Activated T-cell treated with anti-CD3 and anti-CD28 coated beads, Interleukin-2, amount 50 U/mL, for 1 hour (primary cell): ENCODE data around the gene BICD2.

Experiments used
- DNase-seq: peaks from one replicate; pipeline ENCODE4 v3.0.0-alpha.2; 2020

Gene BICD2

DNA sequence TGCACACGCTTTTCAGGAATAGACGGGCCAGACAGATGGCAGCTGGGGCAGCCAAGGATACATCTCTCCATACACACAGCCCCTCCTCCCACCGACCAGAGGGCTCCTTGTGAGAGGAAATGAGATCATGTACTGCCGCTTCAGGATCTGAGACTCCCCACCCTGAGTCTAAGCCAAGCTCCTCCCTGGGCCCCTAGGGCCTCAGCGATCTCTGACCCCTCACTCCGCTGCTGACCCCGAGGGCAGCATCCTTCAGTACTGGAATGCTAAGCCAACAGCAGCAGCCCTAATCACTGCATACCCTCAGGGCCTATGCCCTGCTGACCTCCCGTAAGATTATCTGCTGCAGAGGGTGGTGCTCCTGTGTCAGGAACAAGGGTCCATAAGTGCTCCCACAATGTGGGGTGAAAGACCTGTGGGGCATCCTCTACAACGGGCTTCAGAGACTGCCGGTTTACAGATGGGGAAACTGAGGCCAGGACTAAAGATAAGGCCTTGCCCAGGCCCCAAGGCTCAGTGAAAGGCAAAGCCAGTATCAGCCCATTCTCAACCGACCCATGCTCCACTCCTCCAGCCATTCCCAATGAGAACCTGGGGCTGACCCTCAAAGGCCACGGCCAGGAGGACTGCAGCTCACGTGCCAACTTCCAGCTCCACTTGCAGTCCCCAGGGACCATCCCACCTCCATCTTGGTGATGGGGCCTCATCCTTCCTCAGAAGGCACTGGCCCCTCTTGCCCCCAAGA is 37.5 kb downstream of the BICD2 start:
- DNase-seq, result no peak

GRCh38 chr9:92726348-92726747 is 38.3 kb downstream of the BICD2 start:
- no peak for DNase-seq

DNA sequence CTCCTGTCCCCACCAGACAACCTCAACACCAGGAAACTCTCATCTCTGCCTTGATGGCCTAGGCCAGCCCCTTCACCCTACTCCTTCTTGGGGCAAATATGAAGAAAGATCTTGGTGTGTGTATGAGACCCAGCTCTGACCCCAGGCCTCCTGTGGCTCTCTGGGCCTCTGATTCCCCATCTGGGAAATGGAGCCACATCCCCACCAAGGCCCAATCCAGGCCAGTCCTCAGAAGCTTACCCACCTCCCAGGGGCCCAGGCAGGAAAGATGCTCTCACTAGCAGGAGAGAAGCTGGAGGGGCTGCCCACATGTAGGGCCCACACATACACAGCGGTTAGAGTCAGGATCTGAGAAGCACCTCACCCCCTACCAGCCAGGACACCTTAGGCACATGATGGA is 38.9 kb downstream of the BICD2 start:
- no peak for DNase-seq

- no peak for DNase-seq
These were observed 39.4 kb downstream of the BICD2 start for GRCh38 chr9:92725266-92725545.

- no peak for DNase-seq
These were observed 39.9 kb downstream of the BICD2 start for GRCh38 chr9:92724528-92725265.

DNA sequence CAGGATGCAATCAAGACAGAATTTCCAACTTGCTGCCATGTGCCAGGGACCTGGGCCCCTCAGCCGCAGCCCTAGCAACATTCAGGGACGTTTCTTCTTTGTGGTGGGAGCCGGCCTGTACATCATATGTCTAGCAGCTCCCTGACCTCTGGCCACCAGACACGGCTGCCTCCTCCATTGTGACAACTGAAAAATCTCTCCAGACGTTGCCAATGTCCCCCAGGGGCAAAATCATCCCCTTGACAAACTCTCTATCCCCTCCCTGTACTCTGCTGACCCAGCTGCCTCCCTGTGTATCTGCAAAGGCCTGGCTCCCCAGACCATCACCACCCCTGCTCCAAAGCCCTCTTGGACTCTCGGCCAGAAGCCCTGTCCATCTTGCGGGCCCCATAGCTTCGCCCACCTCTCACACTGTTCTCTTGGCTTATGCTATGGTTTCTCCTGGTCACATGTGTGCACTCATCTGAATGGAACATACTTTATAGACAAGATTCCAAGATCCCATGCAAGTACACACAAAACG is 40.8 kb downstream of the BICD2 start:
- DNase-seq, result no peak

- DNase-seq, result no peak
These were observed 41.4 kb downstream of the BICD2 start for GRCh38 chr9:92723299-92723625.

DNA sequence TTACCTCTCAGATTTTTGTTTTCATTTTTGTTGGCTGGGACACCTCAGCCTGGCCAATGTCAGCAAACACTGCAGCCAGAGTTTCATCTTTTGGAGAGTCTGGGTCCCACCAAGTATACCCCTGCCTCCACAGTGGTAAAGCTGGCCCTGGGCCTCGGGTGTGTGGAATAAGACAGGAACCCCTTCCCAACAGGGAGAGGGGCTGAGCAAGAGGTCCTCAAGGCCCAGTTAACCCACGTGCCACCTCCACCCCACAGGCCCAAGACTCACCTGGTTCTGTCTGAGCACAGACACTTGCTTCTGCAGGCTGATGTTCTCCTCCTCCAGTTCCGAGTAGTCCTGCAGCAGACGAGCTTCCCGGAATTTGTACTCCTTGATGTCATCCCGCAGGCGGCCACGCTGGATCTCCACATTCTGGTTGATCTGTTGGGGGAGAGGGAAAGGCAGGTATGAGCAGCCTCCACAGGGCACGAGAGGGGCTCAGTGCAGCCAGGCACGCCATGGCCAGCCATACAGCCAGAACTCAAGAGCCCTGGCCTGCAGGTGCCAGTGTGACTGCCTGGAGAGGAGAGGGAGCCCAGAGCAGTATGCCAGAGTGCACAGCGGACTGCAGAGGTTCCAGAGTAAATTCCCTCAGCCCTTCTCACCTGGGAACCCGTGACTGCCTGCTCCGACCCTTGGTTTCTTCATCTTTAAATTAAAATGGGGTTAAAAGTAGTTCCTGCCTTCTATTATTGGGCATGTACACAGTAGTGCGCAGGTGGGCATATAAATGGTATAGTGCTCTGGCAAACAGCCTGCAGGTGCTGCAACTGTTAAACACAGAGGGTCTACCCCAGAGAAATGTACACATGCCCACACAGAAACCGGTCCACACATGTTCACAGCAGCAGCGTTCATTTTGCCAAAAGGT is 42.0 kb downstream of the BICD2 start:
- DNase-seq, result no peak

GRCh38 chr9:92721548-92721947 is 43.1 kb downstream of the BICD2 start:
- no peak for DNase-seq

GRCh38 chr9:92720807-92721535 is 43.7 kb downstream of the BICD2 start:
- no peak for DNase-seq

DNA sequence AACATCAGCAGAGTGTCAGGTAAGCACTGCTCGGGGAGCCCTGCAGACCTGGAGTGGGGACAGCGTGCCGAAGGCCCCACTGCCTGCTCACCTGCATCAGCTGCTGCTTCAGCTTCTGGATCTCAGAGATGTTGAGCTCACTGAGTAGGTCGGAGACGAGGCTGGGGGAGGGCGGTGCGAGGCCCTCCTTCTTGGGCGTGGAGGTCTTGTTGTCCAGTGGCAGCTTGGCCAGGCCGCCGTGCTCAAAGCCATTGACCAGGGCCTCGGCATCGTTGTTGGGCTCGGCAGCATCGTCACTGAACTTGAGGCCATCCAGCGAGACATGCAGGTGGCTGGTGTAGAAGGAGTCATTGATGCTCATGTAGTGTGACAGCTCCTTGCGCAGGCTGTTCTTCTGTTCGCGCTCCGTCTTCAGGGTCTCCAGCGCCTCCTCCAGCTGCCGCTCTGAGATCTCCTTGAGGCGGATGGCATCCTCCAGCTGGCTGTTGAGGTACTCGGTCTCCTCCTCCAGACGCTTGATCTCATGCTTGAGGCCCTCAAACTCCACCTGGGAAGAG is 44.3 kb downstream of the BICD2 start:
- no peak for DNase-seq

GRCh38 chr9:92719028-92719647 is 45.5 kb downstream of the BICD2 start:
- DNase-seq, result no peak

GRCh38 chr9:92718086-92719001 is 46.3 kb downstream of the BICD2 start:
- no peak for DNase-seq

- DNase-seq, result no peak
These were observed 47.2 kb downstream of the BICD2 start for GRCh38 chr9:92717201-92718085.

- peak; percentile 88 for DNase-seq
These were observed 48.1 kb downstream of the BICD2 start for GRCh38 chr9:92716557-92716956.

DNA sequence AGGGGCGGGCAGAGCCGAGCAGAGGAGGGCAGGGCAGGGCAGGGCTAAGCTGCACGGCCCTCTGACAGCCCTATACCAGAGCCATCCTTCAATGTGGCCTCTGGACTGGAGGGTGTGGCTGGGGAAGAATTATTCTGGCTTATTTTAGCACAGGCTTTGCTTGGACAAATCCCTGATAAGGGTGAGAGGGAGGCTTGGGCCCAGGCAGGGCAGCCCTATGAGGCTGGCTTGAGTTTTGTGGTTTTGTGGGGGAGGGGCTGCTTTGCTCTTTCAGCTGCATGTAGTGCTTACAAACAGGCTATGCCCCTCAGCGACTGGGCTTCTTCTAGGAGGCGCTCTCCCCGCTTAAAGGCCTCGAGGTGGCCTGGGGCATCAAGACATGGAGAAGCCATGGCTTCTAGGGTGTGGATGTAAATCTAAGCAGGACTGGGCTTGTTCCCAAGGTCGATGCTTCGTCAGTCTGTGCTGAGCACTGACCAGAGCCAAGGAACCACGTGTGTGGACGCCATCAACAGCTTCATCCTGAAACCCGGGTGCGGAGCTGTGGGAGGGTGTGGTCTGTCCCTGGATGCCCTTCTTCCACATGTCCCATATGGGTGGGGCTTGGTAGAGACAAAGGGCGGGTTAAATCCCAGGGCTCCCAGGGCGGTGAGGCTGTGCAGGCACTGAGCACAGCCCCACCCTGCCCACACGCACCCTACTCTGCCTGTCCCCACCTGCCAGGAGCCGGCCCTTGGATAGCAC is 49.0 kb downstream of the BICD2 start:
- no peak for DNase-seq

DNA sequence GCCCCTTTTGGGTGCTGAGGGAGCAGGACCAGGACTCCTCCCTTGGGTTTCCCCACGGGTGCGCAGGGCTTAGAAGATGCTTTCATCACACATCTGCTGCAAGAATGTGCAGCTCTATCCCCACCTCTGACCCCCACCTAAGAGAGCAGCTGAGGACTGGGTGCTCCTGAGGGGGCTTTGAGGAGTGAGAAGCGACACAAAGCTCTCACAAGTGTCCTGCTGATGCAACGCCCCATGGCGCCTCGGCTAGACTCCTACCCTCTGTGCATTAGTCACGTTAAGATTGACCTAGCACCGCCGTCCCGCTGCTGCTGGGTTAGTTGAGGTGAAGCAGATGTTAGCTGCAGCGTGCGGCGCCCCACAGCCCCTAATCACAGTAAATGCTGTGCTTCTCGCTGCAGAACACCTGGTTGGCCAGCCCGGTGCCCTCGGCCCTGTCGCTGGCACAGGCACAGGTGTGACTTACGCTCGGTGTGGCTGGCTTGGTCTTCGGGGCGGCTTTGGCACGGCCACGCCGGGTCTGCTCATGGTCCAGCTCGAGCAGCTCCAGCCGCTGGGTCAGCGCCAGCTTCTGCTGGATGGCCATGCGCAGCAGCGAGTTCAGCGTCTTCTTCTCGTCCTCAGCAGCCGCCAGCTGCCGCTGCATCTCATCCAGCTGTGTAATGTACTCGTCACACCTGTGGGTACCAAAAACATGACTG is 49.7 kb downstream of the BICD2 start:
- DNase-seq, result no peak

- no peak for DNase-seq
These were observed 50.6 kb downstream of the BICD2 start for GRCh38 chr9:92714016-92714415.

GRCh38 chr9:92713528-92713927 is 51.1 kb downstream of the BICD2 start:
- DNase-seq, result no peak
